GM19240 (cell line): Measurements from ENCODE around the gene BLTP1.

ENCODE experiments used
- DNase-seq: peaks from one replicate; pipeline ENCODE4 v3.0.0; 2011; ENCODE audit warnings: low spot score; ENCODE audit not compliant: insufficient read length

BLTP1 gene

DNA sequence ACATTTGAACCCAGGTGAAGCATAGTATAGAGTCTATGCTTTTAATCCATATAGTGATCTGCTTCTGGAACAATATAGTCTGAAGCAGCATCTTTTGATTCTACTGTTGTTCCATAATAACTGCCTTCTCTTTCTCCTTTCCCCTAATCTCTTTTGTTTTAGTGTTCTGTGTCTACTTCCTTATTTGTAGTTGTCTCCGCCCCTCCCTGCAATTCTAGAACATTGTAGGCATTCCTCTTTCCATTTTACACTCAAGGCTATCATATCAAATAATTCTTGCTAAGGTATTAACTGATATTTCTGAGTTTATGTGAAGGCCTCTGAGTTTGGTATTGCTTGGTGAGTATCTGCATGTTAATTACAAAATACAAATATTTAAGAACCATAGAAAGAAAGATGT, 11.6 kb downstream of the BLTP1 start:
- no peak for DNase-seq

DNA sequence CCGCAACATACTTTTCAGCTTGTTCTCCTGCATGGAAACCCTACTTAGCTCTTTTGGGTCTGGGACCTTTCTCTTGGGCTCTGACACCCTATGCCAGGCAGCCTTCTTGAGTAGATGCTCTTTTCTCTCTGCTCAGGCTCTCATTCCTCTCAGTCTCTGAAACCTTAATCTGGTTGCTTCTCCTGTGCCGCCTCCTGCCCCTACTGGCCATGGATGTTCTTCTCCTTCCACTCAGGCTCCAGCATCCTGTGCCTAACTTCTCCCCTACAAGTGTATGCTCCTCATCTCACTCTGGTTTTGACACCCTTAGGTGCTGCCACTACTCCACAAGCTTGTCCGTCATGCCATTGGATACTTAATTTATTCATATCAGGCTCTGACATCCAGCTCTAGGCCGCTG, 15.2 kb downstream of the BLTP1 start:
- no peak for DNase-seq

DNA sequence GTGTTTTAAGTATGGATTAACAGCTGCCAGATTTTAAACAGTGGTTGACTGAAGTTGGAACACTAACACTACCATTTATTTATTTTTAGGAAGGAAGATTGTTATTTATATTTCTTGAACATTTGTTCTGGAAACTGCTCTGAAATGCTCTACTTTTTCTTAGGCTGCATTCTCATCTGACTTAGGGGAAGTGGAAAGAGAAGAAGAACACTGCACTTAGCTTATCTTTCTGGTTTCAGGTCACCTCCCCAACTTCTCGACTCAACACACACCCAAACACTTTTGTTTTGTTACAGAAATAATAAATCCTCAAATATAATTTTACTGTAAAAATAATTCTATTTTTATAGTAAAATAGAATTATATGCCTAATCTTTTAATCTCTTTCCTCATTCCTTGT, 18.6 kb downstream of the BLTP1 start:
- DNase-seq, result no peak

DNA sequence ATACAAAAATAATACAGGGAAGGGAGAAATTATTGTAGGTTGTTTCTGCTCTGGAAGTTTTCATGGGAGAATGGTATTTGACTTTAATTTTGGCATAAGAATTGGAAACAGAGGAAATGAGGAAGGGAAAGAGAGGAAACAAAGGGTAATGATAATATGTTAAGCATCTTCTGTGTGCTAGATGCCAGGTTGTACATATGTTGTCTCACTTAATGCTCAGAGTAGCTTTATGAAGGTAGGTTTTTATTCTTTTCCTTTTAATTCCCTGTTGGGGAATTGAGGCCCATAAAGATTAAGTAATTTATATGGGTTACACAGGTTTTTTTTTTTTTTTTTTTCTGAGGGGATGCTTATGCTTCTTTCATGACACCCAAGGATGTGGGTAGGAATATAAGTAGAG, 19.2 kb downstream of the BLTP1 start:
- DNase-seq, result no peak

DNA sequence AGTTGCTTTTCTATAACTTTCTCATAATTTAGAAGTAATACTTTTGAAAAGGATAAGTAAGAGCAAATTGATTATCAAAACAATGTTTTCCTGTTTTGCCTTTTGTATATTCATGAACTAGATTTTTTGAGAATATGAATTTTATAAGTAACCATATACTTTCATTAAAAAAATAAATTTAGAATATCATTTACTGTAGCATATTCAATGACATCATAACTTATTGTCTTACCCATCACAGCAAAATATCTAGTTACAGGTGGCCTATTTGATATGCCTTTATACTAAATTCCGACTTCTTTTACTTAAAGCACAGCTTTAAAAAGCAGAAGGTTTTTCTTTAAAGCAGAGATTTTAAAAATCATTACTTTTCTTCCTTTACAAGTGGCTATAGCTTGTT, 20.1 kb downstream of the BLTP1 start:
- no peak for DNase-seq

DNA sequence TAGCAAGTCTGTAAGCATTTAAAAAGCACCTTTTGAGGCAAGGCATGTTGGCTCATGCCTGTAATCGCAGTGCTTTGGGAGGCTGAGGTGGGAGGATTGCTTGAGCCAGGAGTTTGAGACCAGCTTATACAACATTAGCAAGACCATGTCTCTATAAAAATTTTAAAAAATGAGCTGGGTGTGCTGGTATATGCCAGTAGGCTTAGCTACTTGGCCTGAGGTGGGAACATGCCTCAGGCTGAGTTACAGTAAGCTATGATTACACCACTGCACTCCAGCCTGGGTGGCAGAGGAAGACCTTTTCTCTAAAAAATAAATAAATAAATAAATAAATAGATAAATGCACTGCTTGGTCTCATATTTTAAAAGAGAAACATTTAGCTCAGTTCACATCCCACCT, 26.8 kb downstream of the BLTP1 start:
- no peak for DNase-seq

DNA sequence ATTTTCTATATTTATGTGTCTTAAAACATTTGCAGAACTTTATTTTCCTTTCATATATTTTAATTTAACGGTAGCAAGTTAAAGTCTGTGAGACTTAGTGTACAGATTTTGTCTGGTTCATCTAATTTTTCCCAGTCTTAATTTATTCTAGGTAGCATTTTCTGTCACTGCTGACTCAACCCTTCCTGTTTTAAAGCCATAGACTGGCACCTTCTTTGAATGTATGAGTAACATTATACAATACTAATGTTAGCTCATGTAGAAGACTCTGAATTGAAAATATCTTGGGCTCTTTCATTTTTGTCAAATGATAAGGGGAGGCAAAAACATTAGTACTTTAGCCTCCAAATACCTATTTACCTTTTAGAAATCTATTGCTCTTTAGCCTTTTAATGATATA, 43.6 kb downstream of the BLTP1 start:
- no peak for DNase-seq
